Mesothelial cell of epicardium (in vitro differentiated cells): ENCODE measurements around the gene PRKCA. TPM values are rescaled to one million over a fixed set of nuclear protein-coding genes. Genes with fewer than 3 reads are reported as not detected.

Source experiments
- DNase-seq, 2 experiments: peaks; one replicate each; pipeline ENCODE4 v3.0.0; 2021; ENCODE audit warnings: low spot score in 2 of 2; ENCODE audit not compliant: unreplicated experiment in 2 of 2
- H3K27ac Mint-ChIP-seq: 2 replicates; pipeline ENCODE4 v1.8.0; 2021; ENCODE audit warnings: mixed read lengths
- H3K27me3 Mint-ChIP-seq: 2 replicates; pipeline ENCODE4 v1.8.0; 2021; ENCODE audit warnings: low read depth, mixed read lengths
- H3K36me3 Mint-ChIP-seq: 2 replicates; pipeline ENCODE4 v1.8.0; 2021; ENCODE audit warnings: mixed read lengths
- H3K4me1 Mint-ChIP-seq: 2 replicates; pipeline ENCODE4 v1.8.0; 2021; ENCODE audit warnings: mixed read lengths
- H3K4me3 Mint-ChIP-seq: 2 replicates; pipeline ENCODE4 v1.8.0; 2021; ENCODE audit warnings: mild to moderate bottlenecking, moderate library complexity, mixed read lengths
- H3K9me3 Mint-ChIP-seq: 2 replicates; pipeline ENCODE4 v1.8.0; 2021; ENCODE audit warnings: mixed read lengths
- total RNA-seq: library from RNA; stranded (reverse); gene quantifications from 3 replicates; pipeline ENCODE4 v1.2.1, GENCODE V29; 2021
- TF ChIP-seq, protein P1 (sequence below): fragments of 200-600 bp; sonication (generic); IDR thresholded peaks from one replicate; pipeline ENCODE4 v1.5.0; 2021; ENCODE audit warnings: antibody characterized with exemption; ENCODE audit not compliant: unreplicated experiment

The PRKCA gene
- total RNA-seq, 1 donor from 2014 or later, result 15.2 TPM

DNA sequence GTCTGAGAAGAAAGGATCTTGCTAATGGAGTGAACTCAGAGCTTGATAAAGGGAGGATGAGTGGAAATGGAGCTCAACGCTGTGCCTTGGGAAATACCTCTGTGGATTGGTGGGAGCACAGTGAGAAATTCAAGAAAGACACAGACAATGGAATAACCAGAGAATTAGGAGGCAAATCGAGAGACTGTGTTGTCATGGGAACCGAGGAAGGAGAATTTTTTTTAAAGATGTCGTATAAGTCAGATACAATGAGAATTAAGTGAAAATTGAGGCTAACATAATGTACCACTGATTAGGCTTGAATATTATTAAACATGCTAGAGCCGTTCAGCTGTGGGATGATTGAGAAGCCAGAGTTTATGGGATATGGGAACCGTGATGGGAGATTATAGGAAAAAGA, 134.2 kb downstream of the PRKCA start:
- DNase-seq, result no peak
- H3K27me3 Mint-ChIP-seq, result no peaks in the 10 kb centered on the region
- H3K4me1 Mint-ChIP-seq, result peaks cover 10% of the 10 kb centered on the region
- TF ChIP-seq, protein P1, sequence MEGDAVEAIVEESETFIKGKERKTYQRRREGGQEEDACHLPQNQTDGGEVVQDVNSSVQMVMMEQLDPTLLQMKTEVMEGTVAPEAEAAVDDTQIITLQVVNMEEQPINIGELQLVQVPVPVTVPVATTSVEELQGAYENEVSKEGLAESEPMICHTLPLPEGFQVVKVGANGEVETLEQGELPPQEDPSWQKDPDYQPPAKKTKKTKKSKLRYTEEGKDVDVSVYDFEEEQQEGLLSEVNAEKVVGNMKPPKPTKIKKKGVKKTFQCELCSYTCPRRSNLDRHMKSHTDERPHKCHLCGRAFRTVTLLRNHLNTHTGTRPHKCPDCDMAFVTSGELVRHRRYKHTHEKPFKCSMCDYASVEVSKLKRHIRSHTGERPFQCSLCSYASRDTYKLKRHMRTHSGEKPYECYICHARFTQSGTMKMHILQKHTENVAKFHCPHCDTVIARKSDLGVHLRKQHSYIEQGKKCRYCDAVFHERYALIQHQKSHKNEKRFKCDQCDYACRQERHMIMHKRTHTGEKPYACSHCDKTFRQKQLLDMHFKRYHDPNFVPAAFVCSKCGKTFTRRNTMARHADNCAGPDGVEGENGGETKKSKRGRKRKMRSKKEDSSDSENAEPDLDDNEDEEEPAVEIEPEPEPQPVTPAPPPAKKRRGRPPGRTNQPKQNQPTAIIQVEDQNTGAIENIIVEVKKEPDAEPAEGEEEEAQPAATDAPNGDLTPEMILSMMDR, result no peak
- H3K27ac Mint-ChIP-seq, result no peak overlapping the region
- H3K9me3 Mint-ChIP-seq, result no peaks in the 10 kb centered on the region
- no peak overlapping the region for H3K4me3 Mint-ChIP-seq
- no peaks in the 10 kb centered on the region for H3K36me3 Mint-ChIP-seq

DNA sequence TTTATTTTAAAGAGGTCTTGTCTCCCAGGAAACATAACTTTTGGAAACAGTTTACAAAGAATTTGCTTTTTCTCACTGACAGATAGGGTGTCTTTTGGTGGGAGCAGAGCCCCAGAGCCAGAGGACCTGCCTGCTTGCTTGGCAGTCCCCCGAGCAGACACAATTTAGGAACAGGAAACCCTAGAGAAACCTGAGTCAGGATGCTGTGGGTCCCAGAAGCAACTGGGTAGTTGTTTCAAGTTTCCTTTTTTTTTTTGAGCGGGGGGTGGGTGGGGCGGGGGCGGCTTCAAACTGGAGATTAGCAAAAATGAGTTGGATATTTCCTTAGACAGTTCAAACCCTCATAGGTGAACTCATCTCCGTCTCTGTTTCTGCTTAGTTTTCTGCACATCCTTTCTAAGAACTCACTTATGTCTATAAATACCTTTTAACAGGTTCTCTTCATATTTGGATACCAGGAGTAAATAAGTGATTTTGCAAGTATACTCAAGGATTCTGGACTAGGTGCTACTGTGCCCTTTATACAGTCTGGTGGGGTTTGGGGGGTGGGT, 135.1 kb downstream of the PRKCA start:
- DNase-seq, result no peak
- Mint-ChIP-seq H3K27me3 (no peaks in the 10 kb centered on the region), H3K4me1 (peaks cover 2% of the 10 kb centered on the region), H3K4me3 (no peak overlapping the region), H3K36me3 (no peaks in the 10 kb centered on the region), H3K9me3 (no peaks in the 10 kb centered on the region), H3K27ac (no peak overlapping the region)
- TF ChIP-seq, protein P1, result no peak

DNA sequence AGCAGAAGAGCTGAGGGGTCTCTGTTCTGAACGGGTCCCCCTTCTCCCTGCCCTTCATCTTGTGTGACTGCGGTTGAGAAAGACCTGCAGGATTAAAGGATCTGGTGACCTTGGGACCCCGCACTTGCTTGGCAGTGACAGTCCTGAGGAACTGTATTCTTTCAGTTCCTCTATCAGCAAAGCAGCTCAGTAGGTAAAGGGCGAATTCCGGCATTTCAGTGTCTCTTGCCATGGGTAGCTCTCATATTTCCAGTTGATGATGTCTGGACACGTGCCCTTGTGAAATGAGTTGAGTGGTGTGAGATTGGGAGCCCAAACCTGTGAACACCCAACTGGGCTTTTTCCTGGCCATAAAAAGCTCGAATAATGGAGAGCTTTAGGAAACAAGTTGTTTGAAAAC, 135.7 kb downstream of the PRKCA start:
- H3K9me3 Mint-ChIP-seq, result no peaks in the 10 kb centered on the region
- no peaks in the 10 kb centered on the region for H3K27me3 Mint-ChIP-seq
- no peak for DNase-seq
- no peak overlapping the region for H3K27ac Mint-ChIP-seq
- H3K4me1 Mint-ChIP-seq, result peaks cover 2% of the 10 kb centered on the region
- H3K36me3 Mint-ChIP-seq, result no peaks in the 10 kb centered on the region
- H3K4me3 Mint-ChIP-seq, result no peak overlapping the region
- TF ChIP-seq, protein P1, result no peak

DNA sequence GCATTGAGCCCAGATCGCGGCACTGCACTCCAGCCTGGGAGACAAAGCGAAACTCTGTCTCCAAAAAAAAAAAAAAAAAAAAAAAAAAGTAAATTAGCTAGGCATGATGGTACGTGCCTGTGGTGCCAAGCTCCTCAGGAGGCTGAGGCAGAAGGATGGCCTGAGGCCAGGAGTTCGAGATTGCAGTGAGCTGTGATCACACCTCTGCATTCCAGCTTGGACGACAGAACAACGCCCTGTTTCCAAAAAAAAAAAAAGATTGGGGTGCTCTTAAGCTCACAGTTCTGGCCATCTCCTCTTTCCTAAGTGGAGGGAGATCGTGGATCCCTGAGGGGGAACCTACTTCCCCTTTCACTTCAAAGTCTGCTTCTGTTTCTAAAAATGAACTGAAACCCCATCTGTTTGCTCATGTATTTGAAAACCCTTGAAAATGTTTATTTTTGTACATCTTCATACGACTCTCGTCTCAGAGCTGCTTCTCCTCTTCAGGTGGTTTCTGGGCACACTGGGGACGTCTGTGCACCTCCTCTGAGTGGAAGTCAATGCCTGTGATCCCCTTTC, 138.8 kb downstream of the PRKCA start:
- no peak overlapping the region for H3K4me3 Mint-ChIP-seq
- TF ChIP-seq, protein P1, result no peak
- no peaks in the 10 kb centered on the region for H3K36me3 Mint-ChIP-seq
- no peaks in the 10 kb centered on the region for H3K27me3 Mint-ChIP-seq
- no peak overlapping the region for H3K27ac Mint-ChIP-seq
- H3K9me3 Mint-ChIP-seq, result no peaks in the 10 kb centered on the region
- no peaks in the 10 kb centered on the region for H3K4me1 Mint-ChIP-seq
- DNase-seq, result no peak

DNA sequence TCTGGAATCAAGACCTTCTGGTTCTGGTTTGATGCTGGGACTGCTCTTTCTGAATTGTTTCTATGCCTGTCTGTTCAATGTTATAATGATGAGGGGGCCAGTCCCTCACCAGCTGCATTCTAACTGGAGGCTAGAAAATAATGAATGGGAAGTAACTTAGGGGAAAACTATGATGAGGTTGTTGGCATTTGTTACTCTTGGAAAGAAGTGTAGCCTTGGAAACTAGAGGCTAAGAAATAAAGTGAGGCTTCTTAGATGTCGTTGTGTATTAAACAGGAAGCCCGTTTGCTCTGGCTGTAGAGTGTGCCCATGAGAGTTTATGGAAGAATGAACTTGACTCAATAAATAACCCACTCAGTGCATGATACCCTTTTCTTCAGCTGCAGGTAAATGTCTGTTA, 140.8 kb downstream of the PRKCA start:
- Mint-ChIP-seq H3K27me3 (no peaks in the 10 kb centered on the region), H3K36me3 (no peaks in the 10 kb centered on the region), H3K27ac (no peak overlapping the region), H3K4me1 (no peaks in the 10 kb centered on the region), H3K4me3 (no peak overlapping the region), H3K9me3 (no peaks in the 10 kb centered on the region)
- TF ChIP-seq, protein P1, result no peak
- DNase-seq, result no peak
